Cerebellar nuclear complex (tissue), 1 donor: ENCODE data around the gene KIAA0513.
"Not testable (repeated sequence)": the region's sequence is repeated elsewhere in the genome, so short reads cannot be mapped to it uniquely, and the experiment has no call there.

Experiments used
- DNase-seq, 2 experiments: peaks; one replicate each; lab custom pipeline; 2025; lab: John Stamatoyannopoulos, UW

The KIAA0513 gene

GRCh38 chr16:85048921-85049562, 21.4 kb downstream of the KIAA0513 start:
- DNase-seq: peak; percentile 83 to 94

GRCh38 chr16:85049706-85050305, 22.2 kb downstream of the KIAA0513 start:
- no peak for DNase-seq

- no peak for DNase-seq
Measured at GRCh38 chr16:85051067-85051581, 23.5 kb downstream of the KIAA0513 start.

- no peak for DNase-seq
Measured at GRCh38 chr16:85051683-85052082, 24.1 kb downstream of the KIAA0513 start.

- no peak for DNase-seq
Measured at GRCh38 chr16:85052536-85052935, 24.9 kb downstream of the KIAA0513 start.

GRCh38 chr16:85054321-85054720, 26.7 kb downstream of the KIAA0513 start:
- not testable (repeated sequence) for DNase-seq

GRCh38 chr16:85054948-85055492, 27.4 kb downstream of the KIAA0513 start:
- DNase-seq: no peak

- no peak for DNase-seq
Measured at GRCh38 chr16:85055493-85056210, 28.1 kb downstream of the KIAA0513 start.

- DNase-seq: no peak
Measured at GRCh38 chr16:85056211-85056748, 28.7 kb downstream of the KIAA0513 start.

GRCh38 chr16:85057212-85057889, 29.8 kb downstream of the KIAA0513 start:
- no peak for DNase-seq

- peak in 1 of 2 experiments; percentile 39 for DNase-seq
Measured at GRCh38 chr16:85057948-85058347, 30.4 kb downstream of the KIAA0513 start.

- DNase-seq: no peak
Measured at GRCh38 chr16:85058909-85059308, 31.3 kb downstream of the KIAA0513 start.

- no peak for DNase-seq
Measured at GRCh38 chr16:85061566-85061965, 34.0 kb downstream of the KIAA0513 start.

GRCh38 chr16:85062323-85062722, 34.7 kb downstream of the KIAA0513 start:
- no peak for DNase-seq

GRCh38 chr16:85062845-85063244, 35.2 kb downstream of the KIAA0513 start:
- DNase-seq: no peak

GRCh38 chr16:85064186-85064585, 36.6 kb downstream of the KIAA0513 start:
- DNase-seq: no peak

GRCh38 chr16:85065099-85065498, 37.5 kb downstream of the KIAA0513 start:
- DNase-seq: no peak

GRCh38 chr16:85066346-85066885, 38.8 kb downstream of the KIAA0513 start:
- no peak for DNase-seq

GRCh38 chr16:85067024-85067423, 39.4 kb downstream of the KIAA0513 start:
- no peak for DNase-seq

GRCh38 chr16:85067426-85067825, 39.8 kb downstream of the KIAA0513 start:
- no peak for DNase-seq

GRCh38 chr16:85068746-85069145, 41.2 kb downstream of the KIAA0513 start:
- DNase-seq: no peak
